ENCODE results near the gene PGLYRP3.
A peak's percentile ranks its signal among the peaks of the same experiment; 100 is the strongest.

PGLYRP3 gene

DNA sequence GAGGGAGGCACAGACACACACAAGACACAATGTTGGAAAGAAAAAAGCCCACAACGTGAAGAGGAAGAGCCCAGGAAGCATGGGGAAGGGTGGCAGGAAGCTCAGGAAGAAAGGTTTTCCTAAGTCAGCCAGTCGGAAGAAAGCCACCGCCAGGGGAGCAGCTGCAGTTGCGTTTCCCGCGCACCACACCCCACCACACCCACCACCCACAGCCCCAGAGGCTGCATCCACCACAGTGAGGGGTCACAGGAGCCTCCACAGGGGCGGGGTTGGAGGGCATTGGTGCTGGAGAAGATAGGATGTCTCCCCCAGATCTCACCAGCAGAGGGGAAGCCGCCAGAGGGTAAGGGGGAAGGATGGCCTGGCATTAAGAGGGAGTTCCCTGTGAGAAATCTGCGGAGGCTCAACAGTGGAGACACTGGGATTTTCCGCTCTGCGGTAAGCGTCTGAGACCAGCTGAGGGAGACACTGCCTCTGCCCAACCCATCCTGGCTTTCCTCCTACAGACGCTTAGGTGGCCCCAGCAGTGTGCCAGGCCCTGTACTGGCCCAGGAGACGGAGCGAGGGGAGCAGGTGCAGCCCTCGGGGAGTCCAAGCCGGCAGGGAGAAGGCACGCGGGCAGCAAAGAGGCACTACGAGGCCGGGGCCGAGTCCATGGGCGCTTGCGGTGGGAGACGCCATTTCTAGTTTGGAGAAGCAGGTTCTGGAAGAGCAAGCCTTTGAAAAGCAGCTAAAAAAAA lies 19.8 kb downstream of the PGLYRP3 start:
- no peak overlapping the region for H3K4me3 ChIP-seq (replicated peaks in 1 of 2; ENCODE audit: low read depth in 2 of 2, low read length in 2 of 2)
- DNase-seq (ENCODE audit: low read depth in 2 of 2), result no peak
- TF ChIP-seq, protein P1, sequence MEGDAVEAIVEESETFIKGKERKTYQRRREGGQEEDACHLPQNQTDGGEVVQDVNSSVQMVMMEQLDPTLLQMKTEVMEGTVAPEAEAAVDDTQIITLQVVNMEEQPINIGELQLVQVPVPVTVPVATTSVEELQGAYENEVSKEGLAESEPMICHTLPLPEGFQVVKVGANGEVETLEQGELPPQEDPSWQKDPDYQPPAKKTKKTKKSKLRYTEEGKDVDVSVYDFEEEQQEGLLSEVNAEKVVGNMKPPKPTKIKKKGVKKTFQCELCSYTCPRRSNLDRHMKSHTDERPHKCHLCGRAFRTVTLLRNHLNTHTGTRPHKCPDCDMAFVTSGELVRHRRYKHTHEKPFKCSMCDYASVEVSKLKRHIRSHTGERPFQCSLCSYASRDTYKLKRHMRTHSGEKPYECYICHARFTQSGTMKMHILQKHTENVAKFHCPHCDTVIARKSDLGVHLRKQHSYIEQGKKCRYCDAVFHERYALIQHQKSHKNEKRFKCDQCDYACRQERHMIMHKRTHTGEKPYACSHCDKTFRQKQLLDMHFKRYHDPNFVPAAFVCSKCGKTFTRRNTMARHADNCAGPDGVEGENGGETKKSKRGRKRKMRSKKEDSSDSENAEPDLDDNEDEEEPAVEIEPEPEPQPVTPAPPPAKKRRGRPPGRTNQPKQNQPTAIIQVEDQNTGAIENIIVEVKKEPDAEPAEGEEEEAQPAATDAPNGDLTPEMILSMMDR (IDR thresholded peaks at IDR 0.05; ENCODE audit: low read depth, low read length), result no peak

DNA sequence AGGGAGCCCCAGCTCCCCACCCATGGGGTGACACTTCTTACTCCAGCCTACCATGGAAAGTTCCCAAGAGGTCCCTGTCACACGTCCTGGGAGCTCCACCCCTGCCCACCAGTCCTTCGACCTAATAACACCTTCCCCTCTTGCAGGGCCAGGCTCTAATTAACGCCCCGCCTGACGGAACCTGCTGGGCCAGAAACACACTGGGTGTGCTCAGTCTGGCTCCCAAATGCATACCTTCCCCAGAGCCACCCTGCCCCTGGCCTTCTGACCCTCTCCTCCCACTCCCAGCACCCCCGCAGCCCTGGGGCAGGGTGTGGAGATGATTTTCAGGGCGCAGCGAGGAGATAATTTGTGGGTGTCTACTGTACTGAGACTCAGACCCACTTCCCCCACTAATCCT lies 20.6 kb downstream of the PGLYRP3 start:
- TF ChIP-seq, protein P1 (IDR thresholded peaks at IDR 0.05; ENCODE audit: low read depth, low read length), result no peak
- H3K4me3 ChIP-seq (replicated peaks in 1 of 2; ENCODE audit: low read depth in 2 of 2, low read length in 2 of 2), result no peak overlapping the region
- DNase-seq (ENCODE audit: low read depth in 2 of 2), result no peak

DNA sequence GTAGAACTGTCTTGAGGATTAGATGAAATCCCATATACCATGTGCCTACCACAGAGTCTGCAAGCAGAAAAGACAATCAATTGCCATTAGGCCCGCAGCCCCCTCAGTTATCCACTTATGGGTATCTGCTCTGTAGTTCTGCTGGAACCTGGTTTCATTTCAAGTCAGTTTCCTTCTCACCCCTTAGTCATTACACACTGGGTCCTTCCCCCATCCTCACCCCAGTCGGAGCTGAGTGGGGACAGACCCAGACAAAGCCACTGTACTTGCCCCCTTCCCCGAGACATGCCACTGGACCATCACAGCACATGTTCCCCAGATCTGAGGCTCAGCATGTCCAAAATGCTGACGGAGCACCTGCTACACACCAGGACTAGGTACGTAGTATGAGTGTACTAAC lies 21.2 kb downstream of the PGLYRP3 start:
- no peak for DNase-seq (ENCODE audit: low read depth in 2 of 2)
- TF ChIP-seq, protein P1 (IDR thresholded peaks at IDR 0.05; ENCODE audit: low read depth, low read length), result no peak
- H3K4me3 ChIP-seq (replicated peaks in 1 of 2; ENCODE audit: low read depth in 2 of 2, low read length in 2 of 2), result no peak overlapping the region

DNA sequence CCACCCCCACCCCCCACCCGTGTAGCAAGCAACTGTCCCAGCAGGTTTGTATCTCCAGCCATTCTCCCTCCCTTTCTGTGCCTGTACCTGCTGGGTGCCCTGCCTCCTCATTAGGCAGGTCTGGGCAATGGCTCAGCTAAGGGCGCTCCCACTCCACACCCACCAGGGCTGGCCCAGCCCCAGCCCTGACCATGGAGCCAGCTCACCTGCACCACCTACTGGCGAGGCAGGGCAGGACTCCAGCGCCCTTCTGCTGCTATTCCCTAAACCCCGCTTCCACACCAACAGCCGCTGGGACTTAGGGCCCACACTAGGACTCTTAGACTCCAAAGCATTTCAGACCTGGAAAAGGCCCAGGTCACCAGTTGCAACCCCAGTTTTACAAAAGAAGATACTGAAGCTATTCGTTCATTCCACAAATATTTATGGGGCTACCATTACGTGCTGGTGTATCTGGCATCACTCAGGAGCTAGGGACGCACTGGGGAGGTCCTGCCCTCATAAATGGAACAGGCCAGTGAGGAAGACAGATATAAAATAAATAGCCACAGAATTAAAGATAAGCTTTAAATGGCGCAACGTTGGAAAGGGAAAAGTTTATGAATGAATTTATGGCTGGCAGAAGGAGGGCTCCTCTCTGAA lies 24.0 kb downstream of the PGLYRP3 start:
- no peak for DNase-seq (ENCODE audit: low read depth in 2 of 2)
- no peak overlapping the region for H3K4me3 ChIP-seq (replicated peaks in 1 of 2; ENCODE audit: low read depth in 2 of 2, low read length in 2 of 2)
- TF ChIP-seq, protein P1 (IDR thresholded peaks at IDR 0.05; ENCODE audit: low read depth, low read length), result peak; percentile 32

DNA sequence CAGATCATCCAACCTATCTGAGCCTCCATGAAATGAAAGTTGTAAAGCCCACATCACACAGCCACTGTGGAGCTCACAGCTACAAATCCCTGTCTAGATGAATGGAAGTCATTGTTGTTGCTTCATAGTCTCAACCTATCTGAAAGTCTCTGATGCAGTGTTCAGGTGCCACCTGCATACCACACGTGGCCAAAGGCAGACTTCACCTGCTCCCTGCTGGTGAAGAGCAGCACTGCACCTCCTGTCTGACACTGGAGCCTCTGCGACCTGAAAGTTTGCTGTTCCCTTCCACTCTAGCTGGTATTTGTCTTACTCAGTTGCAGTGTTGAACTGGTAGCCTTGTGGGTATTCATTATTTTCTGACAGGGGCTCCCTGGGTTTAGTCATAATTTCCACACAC lies 34.9 kb downstream of the PGLYRP3 start:
- TF ChIP-seq, protein P1 (IDR thresholded peaks at IDR 0.05; ENCODE audit: low read depth, low read length), result peak; percentile 46
- H3K4me3 ChIP-seq (replicated peaks in 1 of 2; ENCODE audit: low read depth in 2 of 2, low read length in 2 of 2), result no peak overlapping the region
- DNase-seq (ENCODE audit: low read depth in 2 of 2), result no peak

DNA sequence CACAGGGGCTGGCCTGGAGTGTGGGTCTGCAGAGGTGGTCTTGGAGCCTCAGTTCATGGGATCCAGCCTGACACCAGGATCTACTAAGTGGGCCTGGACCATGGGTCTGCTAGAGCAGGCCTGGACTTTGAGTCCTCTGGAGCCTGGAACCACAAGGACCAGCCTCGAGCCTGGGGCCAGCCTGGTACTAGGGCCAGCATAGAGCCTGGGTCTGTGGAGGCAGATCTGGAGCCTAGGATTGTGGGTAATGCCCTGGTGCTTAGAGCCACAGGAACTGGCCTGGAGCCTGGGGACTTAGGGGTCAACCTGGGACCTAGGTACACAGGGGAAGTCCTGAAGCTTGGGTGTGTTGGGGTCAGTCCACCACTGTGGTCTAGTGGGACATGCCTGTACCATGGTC lies 40.6 kb downstream of the PGLYRP3 start:
- DNase-seq (ENCODE audit: low read depth in 2 of 2), result no peak
- H3K4me3 ChIP-seq (replicated peaks in 1 of 2; ENCODE audit: low read depth in 2 of 2, low read length in 2 of 2), result no peak overlapping the region
- TF ChIP-seq, protein P1 (IDR thresholded peaks at IDR 0.05; ENCODE audit: low read depth, low read length), result no peak
